HepG2 (cell line): ENCODE data around the gene RAB20. TPM values are rescaled to one million over a fixed set of nuclear protein-coding genes. Genes with fewer than 3 reads are reported as not detected.

Experiments used
- ATAC-seq: fragments of 200-7000 bp; cut with Tn5 transposase; 3 replicates; pipeline ENCODE4 v1.9.1; 2020; ENCODE audit warnings: mild to moderate bottlenecking, moderate library complexity
- BruUV-seq: library from RNA; stranded (reverse); fragments of 400-500 nt; replicated peaks from 2 replicates; lab custom pipeline; 2021; lab: Mats Ljungman, UMichigan
- CTCF ChIA-PET: fragments of 300-600 bp; formaldehyde crosslinking; extraction: SDS; loops from one replicate; lab custom pipeline; 2021; ENCODE audit warnings: low total read pairs, inconsistent platforms, low intra/inter-chr PET ratio; lab: Yijun Ruan, JAX
- POLR2A ChIA-PET: fragments of 350-600 bp; sonication (Branson Sonifier 250); formaldehyde crosslinking; loops from one replicate; lab custom pipeline; 2020; ENCODE audit warnings: antibody characterized with exemption, inconsistent platforms; lab: Yijun Ruan, JAX
- DNase-seq: peaks from one replicate; pipeline ENCODE4 v3.0.0-alpha.2; 2015; ENCODE audit warnings: low spot score
- FAIRE-seq: peaks from 3 replicates; lab custom pipeline; 2011; peaks lifted over from hg19 to GRCh38; lab: Jason Lieb, UNC
- H2AFZ ChIP-seq: one replicate; pipeline ENCODE4 v1.6.1; 2011; ENCODE audit warnings: low read length, inconsistent platforms
- H3K27ac ChIP-seq: fragments of 300-600 bp; 3 replicates; pipeline ENCODE4 v1.8.0; 2011; ENCODE audit warnings: mixed run types, mild to moderate bottlenecking, mixed read lengths, low read length, inconsistent platforms; ENCODE audit not compliant: insufficient read depth; ENCODE audit errors: extremely low read length
- H3K27me3 ChIP-seq, 2 experiments: fragments of 200-600 bp in 1 of 2; 2 replicates in 1 of 2; 3 replicates in 1 of 2; pipeline versions ENCODE4 v1.6.0 to v1.8.0; 2011; ENCODE audit warnings: low read length in 2 of 2, mild to moderate bottlenecking in 2 of 2, moderate library complexity in 2 of 2, inconsistent platforms in 1 of 2; ENCODE audit not compliant: insufficient read depth in 2 of 2, control insufficient read depth in 1 of 2
- H3K36me3 ChIP-seq, 2 experiments: fragments of 200-600 bp in 1 of 2; replicated peaks in 1 of 2; 2 replicates in 1 of 2; 3 replicates in 1 of 2; pipeline versions ENCODE4 v1.5.1 to v1.8.0; 2011; ENCODE audit warnings: low read length in 2 of 2, inconsistent platforms in 1 of 2; ENCODE audit not compliant: insufficient read depth in 2 of 2, control insufficient read depth in 1 of 2
- H3K4me1 ChIP-seq: 2 replicates; pipeline ENCODE4 v1.5.1; 2012; ENCODE audit warnings: low read length, inconsistent platforms; ENCODE audit not compliant: insufficient read depth
- H3K4me2 ChIP-seq: 2 replicates; pipeline ENCODE4 v1.6.0; 2011; ENCODE audit warnings: low read depth, low read length, inconsistent platforms
- H3K4me3 ChIP-seq, 3 experiments: fragments of 200-600 bp in 1 of 3; sonication (generic), shearing (Covaris generic) in 1 of 3; replicated peaks in 1 of 3; 2 replicates each; pipeline ENCODE4 v1.5.1; 2011 to 2016; ENCODE audit warnings: low read length in 3 of 3, inconsistent platforms in 2 of 3, low read depth in 2 of 3, mild to moderate bottlenecking in 2 of 3, control low read depth in 1 of 3, mixed read lengths in 1 of 3; ENCODE audit not compliant: insufficient read depth in 1 of 3
- H3K79me2 ChIP-seq: one replicate; pipeline ENCODE4 v1.6.1; 2011; ENCODE audit warnings: low read length, inconsistent platforms; ENCODE audit not compliant: insufficient read depth
- H3K9ac ChIP-seq: 2 replicates; pipeline ENCODE4 v1.6.0; 2011; ENCODE audit warnings: mild to moderate bottlenecking, low read depth, low read length, inconsistent platforms; ENCODE audit not compliant: insufficient read depth
- H3K9me3 ChIP-seq: 2 replicates; pipeline ENCODE4 v1.5.1; 2012; ENCODE audit warnings: mild to moderate bottlenecking, low read length
- H4K20me1 ChIP-seq: 2 replicates; pipeline ENCODE4 v1.6.0; 2011; ENCODE audit warnings: inconsistent platforms, mild to moderate bottlenecking, low read length, moderate library complexity; ENCODE audit not compliant: insufficient read depth
- CREM ChIP-seq, 2 experiments: sonication (generic) in 1 of 2; formaldehyde crosslinking in 1 of 2; IDR thresholded peaks; 2 replicates each; pipeline versions ENCODE4 v1.4.0 to v1.6.1; 2016 to 2020; ENCODE audit warnings: antibody characterized with exemption in 1 of 2, mild to moderate bottlenecking in 1 of 2, missing genetic modification reagents in 1 of 2
- IRF2 ChIP-seq: IDR thresholded peaks from 2 replicates; pipeline ENCODE4 v1.6.1; 2018; ENCODE audit warnings: missing genetic modification reagents, missing compliant biosample characterization
- PAF1 ChIP-seq: IDR thresholded peaks from 2 replicates; pipeline ENCODE4 v1.6.1; 2016; ENCODE audit warnings: missing genetic modification reagents, missing compliant biosample characterization
- ZC3H13 ChIP-seq: sonication (generic); formaldehyde crosslinking; IDR thresholded peaks from 2 replicates; pipeline ENCODE4 v1.8.1; 2023; ENCODE audit warnings: mild to moderate bottlenecking, missing genetic modification reagents, moderate library complexity
- ZNF614 ChIP-seq: IDR thresholded peaks from 2 replicates; pipeline ENCODE4 v1.6.1; 2018; ENCODE audit warnings: missing biosample characterization, missing genetic modification reagents, inconsistent platforms, borderline replicate concordance
- ZNF766 ChIP-seq: sonication (generic); formaldehyde crosslinking; IDR thresholded peaks from 2 replicates; pipeline ENCODE4 v1.5.0; 2020; ENCODE audit warnings: missing genetic modification reagents, borderline replicate concordance
- WGBS: methylation state at CpG from one replicate; pipeline ENCODE4 v1.1.6; 2017; ENCODE audit warnings: low lambda C conversion rate; 5-methylcytosine and 5-hydroxymethylcytosine counted together
- in situ Hi-C: cut with HindIII; loops from 2 replicates; pipeline ENCODE4 v1.10.0; 2017; ENCODE audit warnings: low pct_unique_long_range_greater_than_20kb; ENCODE audit not compliant: extremely low pct_ligation_motif_present
- intact Hi-C: fragments of 100-400 bp; cut with micrococcal nuclease; formaldehyde crosslinking; loops from one replicate; pipeline ENCODE4 v1.10.0; 2022; ENCODE audit not compliant: unreplicated experiment
- polyA plus RNA-seq, 8 experiments: library from polyadenylated mRNA; depleted of rRNA in 3 of 8; stranded (reverse) in 7 of 8; unstranded in 1 of 8; fragments of >200 nt; fragmentation: Illumina TruSeq in 4 of 8; extraction: Trizol in 4 of 8; gene quantifications; 2 replicates each; pipeline versions ENCODE4 v1.2.1 to v1.2.3, GENCODE V29; 2011 to 2016; ENCODE audit warnings: low read depth in 4 of 8, missing spikeins in 1 of 8, mixed read lengths in 1 of 8; ENCODE audit not compliant: insufficient read depth in 1 of 8
- total RNA-seq, 5 experiments: library from RNA; depleted of rRNA; stranded (reverse); fragments of >200 nt; fragmentation: Illumina TruSeq; extraction: Trizol; gene quantifications; 2 replicates each; pipeline ENCODE4 v1.2.3, GENCODE V29; 2016; ENCODE audit warnings: low read depth in 1 of 5
- TF ChIP-seq, protein P1 (sequence below): sonication (generic); formaldehyde crosslinking; IDR thresholded peaks from 2 replicates; pipeline ENCODE4 v1.5.0; 2020; ENCODE audit warnings: mild to moderate bottlenecking, missing genetic modification reagents
- TF ChIP-seq, protein P2 (sequence below): sonication (generic); formaldehyde crosslinking; IDR thresholded peaks from 2 replicates; pipeline ENCODE4 v1.4.0; 2020; ENCODE audit warnings: mild to moderate bottlenecking, missing genetic modification reagents, borderline replicate concordance
- TF ChIP-seq, protein P3 (sequence below), 2 experiments: sonication (generic) in 1 of 2; formaldehyde crosslinking in 1 of 2; IDR thresholded peaks; 2 replicates each; pipeline versions ENCODE4 v1.6.1 to v1.9.0; 2014 to 2022; ENCODE audit warnings: antibody characterized with exemption in 1 of 2, borderline replicate concordance in 1 of 2, inconsistent platforms in 1 of 2, low read depth in 1 of 2, missing genetic modification reagents in 1 of 2
- TF ChIP-seq, protein P4 (sequence below): sonication (generic); formaldehyde crosslinking; IDR thresholded peaks from 2 replicates; pipeline ENCODE4 v1.9.0; 2021; ENCODE audit warnings: missing genetic modification reagents, mild to moderate bottlenecking, borderline replicate concordance

Gene RAB20
- total and polyA plus RNA-seq, 2 of the 13 experiments (the other 11 are each of a cell fraction or from before 2014, with no cell fraction given): 15.6 to 30.5 TPM

DNA sequence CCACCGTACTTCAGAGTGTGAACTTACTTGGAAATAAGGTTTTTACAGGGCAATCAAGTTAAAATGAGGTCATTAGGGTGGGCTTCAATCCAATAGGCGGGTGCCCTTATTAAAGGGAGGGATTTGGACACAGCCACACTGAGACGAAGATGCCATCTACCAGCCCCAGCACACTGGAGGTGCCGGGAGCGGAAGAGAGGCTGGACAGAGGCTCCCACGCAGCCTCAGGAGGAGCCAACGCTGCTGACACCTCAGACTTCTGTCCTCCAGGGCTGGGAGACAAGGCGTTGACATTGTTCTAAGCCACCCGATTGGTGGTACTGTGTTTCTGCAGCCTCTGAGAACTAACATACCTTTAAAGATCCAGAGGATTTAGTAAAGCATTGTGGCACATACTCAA lies 12.6 kb upstream of the RAB20 start:
- no TSS peak for BruUV-seq
- ChIA-PET POLR2A (interaction anchor here (3.6 kb wide), 1 partner anchor 12 kb away, joined by 20 read pairs; the partner anchor contains the start of gene RAB20), CTCF (no interaction called here)
- TF ChIP-seq, protein P1, sequence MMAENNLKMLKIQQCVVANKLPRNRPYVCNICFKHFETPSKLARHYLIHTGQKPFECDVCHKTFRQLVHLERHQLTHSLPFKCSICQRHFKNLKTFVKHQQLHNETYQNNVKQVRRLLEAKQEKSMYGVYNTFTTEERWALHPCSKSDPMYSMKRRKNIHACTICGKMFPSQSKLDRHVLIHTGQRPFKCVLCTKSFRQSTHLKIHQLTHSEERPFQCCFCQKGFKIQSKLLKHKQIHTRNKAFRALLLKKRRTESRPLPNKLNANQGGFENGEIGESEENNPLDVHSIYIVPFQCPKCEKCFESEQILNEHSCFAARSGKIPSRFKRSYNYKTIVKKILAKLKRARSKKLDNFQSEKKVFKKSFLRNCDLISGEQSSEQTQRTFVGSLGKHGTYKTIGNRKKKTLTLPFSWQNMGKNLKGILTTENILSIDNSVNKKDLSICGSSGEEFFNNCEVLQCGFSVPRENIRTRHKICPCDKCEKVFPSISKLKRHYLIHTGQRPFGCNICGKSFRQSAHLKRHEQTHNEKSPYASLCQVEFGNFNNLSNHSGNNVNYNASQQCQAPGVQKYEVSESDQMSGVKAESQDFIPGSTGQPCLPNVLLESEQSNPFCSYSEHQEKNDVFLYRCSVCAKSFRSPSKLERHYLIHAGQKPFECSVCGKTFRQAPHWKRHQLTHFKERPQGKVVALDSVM: no peak
- TF ChIP-seq PAF1 (CRISPR knock-in tag): no peak
- no peak for TF ChIP-seq IRF2 (CRISPR knock-in tag)
- no peak for TF ChIP-seq ZC3H13 (CRISPR knock-in tag)
- TF ChIP-seq, protein P2, sequence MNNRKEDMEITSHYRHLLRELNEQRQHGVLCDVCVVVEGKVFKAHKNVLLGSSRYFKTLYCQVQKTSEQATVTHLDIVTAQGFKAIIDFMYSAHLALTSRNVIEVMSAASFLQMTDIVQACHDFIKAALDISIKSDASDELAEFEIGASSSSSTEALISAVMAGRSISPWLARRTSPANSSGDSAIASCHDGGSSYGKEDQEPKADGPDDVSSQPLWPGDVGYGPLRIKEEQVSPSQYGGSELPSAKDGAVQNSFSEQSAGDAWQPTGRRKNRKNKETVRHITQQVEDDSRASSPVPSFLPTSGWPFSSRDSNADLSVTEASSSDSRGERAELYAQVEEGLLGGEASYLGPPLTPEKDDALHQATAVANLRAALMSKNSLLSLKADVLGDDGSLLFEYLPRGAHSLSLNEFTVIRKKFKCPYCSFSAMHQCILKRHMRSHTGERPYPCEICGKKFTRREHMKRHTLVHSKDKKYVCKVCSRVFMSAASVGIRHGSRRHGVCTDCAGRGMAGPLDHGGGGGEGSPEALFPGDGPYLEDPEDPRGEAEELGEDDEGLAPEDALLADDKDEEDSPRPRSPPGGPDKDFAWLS (CRISPR knock-in tag): no peak
- TF ChIP-seq, protein P3, sequence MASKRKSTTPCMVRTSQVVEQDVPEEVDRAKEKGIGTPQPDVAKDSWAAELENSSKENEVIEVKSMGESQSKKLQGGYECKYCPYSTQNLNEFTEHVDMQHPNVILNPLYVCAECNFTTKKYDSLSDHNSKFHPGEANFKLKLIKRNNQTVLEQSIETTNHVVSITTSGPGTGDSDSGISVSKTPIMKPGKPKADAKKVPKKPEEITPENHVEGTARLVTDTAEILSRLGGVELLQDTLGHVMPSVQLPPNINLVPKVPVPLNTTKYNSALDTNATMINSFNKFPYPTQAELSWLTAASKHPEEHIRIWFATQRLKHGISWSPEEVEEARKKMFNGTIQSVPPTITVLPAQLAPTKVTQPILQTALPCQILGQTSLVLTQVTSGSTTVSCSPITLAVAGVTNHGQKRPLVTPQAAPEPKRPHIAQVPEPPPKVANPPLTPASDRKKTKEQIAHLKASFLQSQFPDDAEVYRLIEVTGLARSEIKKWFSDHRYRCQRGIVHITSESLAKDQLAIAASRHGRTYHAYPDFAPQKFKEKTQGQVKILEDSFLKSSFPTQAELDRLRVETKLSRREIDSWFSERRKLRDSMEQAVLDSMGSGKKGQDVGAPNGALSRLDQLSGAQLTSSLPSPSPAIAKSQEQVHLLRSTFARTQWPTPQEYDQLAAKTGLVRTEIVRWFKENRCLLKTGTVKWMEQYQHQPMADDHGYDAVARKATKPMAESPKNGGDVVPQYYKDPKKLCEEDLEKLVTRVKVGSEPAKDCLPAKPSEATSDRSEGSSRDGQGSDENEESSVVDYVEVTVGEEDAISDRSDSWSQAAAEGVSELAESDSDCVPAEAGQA (IDR thresholded peaks at IDR 0.05; ENCODE audit: low read depth): no peak
- TF ChIP-seq, protein P3 (CRISPR knock-in tag; IDR thresholded peaks at IDR 0.05; ENCODE audit: borderline replicate concordance): no peak
- no peak for TF ChIP-seq CREM (IDR thresholded peaks at IDR 0.05)
- no peak for TF ChIP-seq CREM (CRISPR knock-in tag; IDR thresholded peaks at IDR 0.05)
- TF ChIP-seq, protein P4, sequence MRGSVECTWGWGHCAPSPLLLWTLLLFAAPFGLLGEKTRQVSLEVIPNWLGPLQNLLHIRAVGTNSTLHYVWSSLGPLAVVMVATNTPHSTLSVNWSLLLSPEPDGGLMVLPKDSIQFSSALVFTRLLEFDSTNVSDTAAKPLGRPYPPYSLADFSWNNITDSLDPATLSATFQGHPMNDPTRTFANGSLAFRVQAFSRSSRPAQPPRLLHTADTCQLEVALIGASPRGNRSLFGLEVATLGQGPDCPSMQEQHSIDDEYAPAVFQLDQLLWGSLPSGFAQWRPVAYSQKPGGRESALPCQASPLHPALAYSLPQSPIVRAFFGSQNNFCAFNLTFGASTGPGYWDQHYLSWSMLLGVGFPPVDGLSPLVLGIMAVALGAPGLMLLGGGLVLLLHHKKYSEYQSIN: no peak
- no peak for TF ChIP-seq ZNF614
- no peak for TF ChIP-seq ZNF766 (CRISPR knock-in tag)
- intact Hi-C loops (no loop called here), in situ Hi-C loops (no loop called here)
- no peak overlapping the region for H3K4me2 ChIP-seq
- DNase-seq: no peak
- no peak overlapping the region for H2AFZ ChIP-seq
- H3K9me3 ChIP-seq: no peaks in the 10 kb centered on the region
- no peaks in the 10 kb centered on the region for H3K36me3 ChIP-seq
- H3K27ac ChIP-seq: no peak overlapping the region
- H3K4me1 ChIP-seq: peaks cover 41% of the 10 kb centered on the region
- H3K9ac ChIP-seq: no peak overlapping the region
- FAIRE-seq: no peak
- ATAC-seq: no peak
- 77% methylated on average over 8 of the region's 9 CpGs for WGBS
- no peak overlapping the region for H3K4me3 ChIP-seq
- no peaks in the 10 kb centered on the region for H4K20me1 ChIP-seq
- H3K79me2 ChIP-seq: no peaks in the 10 kb centered on the region
- peaks cover 0 to 6% of the 10 kb centered on the region in 2 experiments; a peak in 1 of 5 replicates for H3K27me3 ChIP-seq
